Endothelial cell of umbilical vein (primary cell): ENCODE results near the gene DUSP5. TPM values are rescaled to one million over a fixed set of nuclear protein-coding genes. Genes with fewer than 3 reads are reported as not detected.
A peak's percentile ranks its signal among the peaks of the same experiment; 100 is the strongest.

ENCODE experiments used
- BruUV-seq: library from RNA; stranded (reverse); fragments of 400-500 nt; replicated peaks from 2 replicates; lab custom pipeline; 2021; lab: Mats Ljungman, UMichigan
- CTCF ChIA-PET: fragments of 300-600, 350-600 bp; sonication (Branson Sonifier 250); formaldehyde crosslinking; loops from one replicate; lab custom pipeline; 2021; ENCODE audit warnings: antibody characterized with exemption, inconsistent platforms; lab: Charles Lee
- POLR2A ChIA-PET: fragments of 300-600, 350-600 bp; sonication (Branson Sonifier 250); formaldehyde crosslinking; loops from one replicate; lab custom pipeline; 2021; ENCODE audit warnings: antibody characterized with exemption, inconsistent platforms; lab: Charles Lee
- DNase-seq: peaks from one replicate; pipeline ENCODE4 v3.0.0-alpha.2; 2011; ENCODE audit warnings: low read depth, low spot score
- FAIRE-seq: peaks from 2 replicates; lab custom pipeline; 2011; peaks lifted over from hg19 to GRCh38; lab: Jason Lieb, UNC
- H2AFZ ChIP-seq: 2 replicates; pipeline ENCODE4 v1.6.0; 2012; ENCODE audit warnings: low read depth, low read length, control low read depth, inconsistent platforms
- H3K27ac ChIP-seq: 2 replicates; pipeline ENCODE4 v1.5.1; 2011; ENCODE audit warnings: low read depth, mild to moderate bottlenecking, control low read depth, low read length, moderate library complexity; ENCODE audit not compliant: insufficient read depth
- H3K27me3 ChIP-seq, 2 experiments: 2 replicates each; pipeline versions ENCODE4 v1.6.0 to v1.6.1; 2011; ENCODE audit warnings: low read length in 2 of 2, mixed read lengths in 1 of 2; ENCODE audit not compliant: control insufficient read depth in 2 of 2, insufficient read depth in 2 of 2
- H3K36me3 ChIP-seq, 2 experiments: 2 replicates in 1 of 2; 3 replicates in 1 of 2; pipeline ENCODE4 v1.5.1; 2011; ENCODE audit warnings: low read length in 2 of 2, mild to moderate bottlenecking in 1 of 2, moderate library complexity in 1 of 2; ENCODE audit not compliant: control insufficient read depth in 2 of 2, insufficient read depth in 2 of 2; ENCODE audit errors: extremely low read depth in 1 of 2
- H3K4me1 ChIP-seq: 3 replicates; pipeline ENCODE4 v1.5.1; 2011; ENCODE audit warnings: mild to moderate bottlenecking, low read length; ENCODE audit not compliant: control insufficient read depth, insufficient read depth; ENCODE audit errors: extremely low read depth
- H3K4me2 ChIP-seq: 2 replicates; pipeline ENCODE4 v1.6.1; 2011; ENCODE audit warnings: low read length, control low read depth, mixed read lengths; ENCODE audit not compliant: insufficient read depth
- H3K4me3 ChIP-seq, 3 experiments: fragments of 200-600 bp in 1 of 3; sonication (generic), shearing (Covaris generic) in 1 of 3; replicated peaks in 1 of 3; 2 replicates each; pipeline ENCODE4 v1.5.1; 2011 to 2016; ENCODE audit warnings: control low read depth in 3 of 3, low read length in 3 of 3, mild to moderate bottlenecking in 2 of 3, inconsistent platforms in 1 of 3, low read depth in 1 of 3, moderate library complexity in 1 of 3; ENCODE audit not compliant: insufficient read depth in 1 of 3
- H3K79me2 ChIP-seq: 2 replicates; pipeline ENCODE4 v1.6.0; 2012; ENCODE audit warnings: low read length, inconsistent platforms; ENCODE audit not compliant: control insufficient read depth, insufficient read depth
- H3K9ac ChIP-seq: replicated peaks from 2 replicates; pipeline ENCODE3; 2011; ENCODE audit warnings: low read length, control low read depth; ENCODE audit not compliant: insufficient read depth; ENCODE audit errors: extremely low read depth
- H3K9me1 ChIP-seq: replicated peaks from 3 replicates; pipeline ENCODE4 v1.6.0; 2011; ENCODE audit warnings: mild to moderate bottlenecking, low read length; ENCODE audit not compliant: control insufficient read depth, insufficient read depth; ENCODE audit errors: extremely low read depth
- H3K9me3 ChIP-seq: replicated peaks from 2 replicates; pipeline ENCODE4 v1.5.1; 2012; ENCODE audit warnings: low read length, inconsistent platforms; ENCODE audit not compliant: control insufficient read depth, insufficient read depth
- H4K20me1 ChIP-seq: replicated peaks from 2 replicates; pipeline ENCODE3; 2011; ENCODE audit warnings: mild to moderate bottlenecking, low read length; ENCODE audit not compliant: control insufficient read depth, insufficient read depth; ENCODE audit errors: extremely low read depth
- CTCF ChIP-seq, 2 donors: IDR thresholded peaks; 1 replicate in 1 of 2; 2 replicates in 1 of 2; pipeline ENCODE4 v1.5.1; 2011; ENCODE audit warnings: low read length in 2 of 2, mild to moderate bottlenecking in 2 of 2, moderate library complexity in 2 of 2, control low read depth in 1 of 2, inconsistent platforms in 1 of 2, low read depth in 1 of 2; ENCODE audit not compliant: insufficient read depth in 1 of 2; ENCODE audit errors: extremely low read depth in 1 of 2
- FOS ChIP-seq: IDR thresholded peaks from 2 replicates; pipeline ENCODE4 v1.6.1; 2011; ENCODE audit warnings: mild to moderate bottlenecking, low read length, moderate library complexity, borderline replicate concordance; ENCODE audit not compliant: insufficient read depth
- GATA2 ChIP-seq: IDR thresholded peaks from 2 replicates; pipeline ENCODE4 v1.7.0; 2011; ENCODE audit warnings: low read depth, mild to moderate bottlenecking, moderate library complexity, mixed read lengths, low read length; ENCODE audit not compliant: insufficient read length, insufficient read depth
- JUN ChIP-seq: IDR thresholded peaks from 2 replicates; pipeline ENCODE4 v1.6.1; 2011; ENCODE audit warnings: borderline replicate concordance, low read depth; ENCODE audit not compliant: insufficient read length, insufficient read depth
- MAX ChIP-seq: IDR thresholded peaks from 2 replicates; pipeline ENCODE4 v1.6.1; 2011; ENCODE audit not compliant: insufficient read depth, insufficient read length
- POLR2AphosphoS5 ChIP-seq: IDR thresholded peaks from 2 replicates; pipeline ENCODE4 v1.6.1; 2012; ENCODE audit warnings: low read depth, mild to moderate bottlenecking, control low read depth, low read length, moderate library complexity; ENCODE audit not compliant: insufficient read depth
- dilution Hi-C: fragments of 300-500 bp; cut with MboI; formaldehyde crosslinking; loops from one replicate; pipeline ENCODE4 v1.15.0; 2019; ENCODE audit warnings: low sequenced_read_pairs; ENCODE audit not compliant: extremely low pct_ligation_motif_present
- intact Hi-C: fragments of 100-400 bp; cut with micrococcal nuclease; formaldehyde crosslinking; loops from one replicate; pipeline ENCODE4 v1.10.0; 2022
- polyA plus RNA-seq, 4 experiments: library from polyadenylated mRNA; depleted of rRNA in 3 of 4; stranded (reverse) in 3 of 4; unstranded in 1 of 4; fragments of >200 nt; gene quantifications; 2 replicates each; pipeline versions ENCODE4 v1.2.1 to v1.2.3, GENCODE V29; 2011 to 2012; ENCODE audit warnings: missing spikeins in 1 of 4
- total RNA-seq: library from RNA; stranded (reverse); gene quantifications from 2 replicates; pipeline ENCODE4 v1.2.3, GENCODE V29; 2021

Gene DUSP5
- total and polyA plus RNA-seq, 2 donors (not counting 3 experiments of a cell fraction or from before 2014, with no cell fraction given): 12.2 to 25.2 TPM

GRCh38 chr10:110546499-110547110 is 48.9 kb downstream of the DUSP5 start:
- TF ChIP-seq FOS (no peak), GATA2 (no peak), MAX (no peak)
- no peak for DNase-seq
- Histone ChIP-seq H4K20me1 (no peaks in the 10 kb centered on the region), H3K9me3 (no peaks in the 10 kb centered on the region), H3K9ac (no peak overlapping the region), H3K9me1 (no peaks in the 10 kb centered on the region), H3K4me1 (peaks cover 13% of the 10 kb centered on the region), H3K27me3 (peaks cover 0 to 4% of the 10 kb centered on the region in 2 experiments), H3K4me2 (no peak overlapping the region), H3K36me3 (no peaks in the 10 kb centered on the region), H3K4me3 (no peak overlapping the region), H2AFZ (no peak overlapping the region), H3K79me2 (no peaks in the 10 kb centered on the region), H3K27ac (no peak overlapping the region)
- BruUV-seq: no TSS peak
- CTCF ChIA-PET: interaction anchor here (0.6 to 5.2 kb wide), 38 partner anchors 10 to 1591 kb away, joined by 3 to 95 read pairs (median 4); partner anchors contain the start of gene SMNDC1
- POLR2A ChIA-PET: interaction anchor here (1.0 to 1.3 kb wide), 3 partner anchors 48 to 242 kb away, joined by 3 read pairs; partner anchors contain the start of gene SMNDC1
- intact Hi-C loops: loop anchor here (1.0 kb wide), 7 partner anchors 49 to 240 kb away; partner anchors contain the start of gene DUSP5
- dilution Hi-C loops: no loop called here
- no peak for FAIRE-seq

- TF ChIP-seq FOS (no peak), POLR2AphosphoS5 (no peak), CTCF (IDR thresholded peaks at IDR 0.05; ENCODE audit: extremely low read depth in 1 of 2, insufficient read depth in 1 of 2, low read depth in 1 of 2, low read length in 2 of 2) (peak; percentile 63 to 68), JUN (no peak), MAX (no peak)
- DNase-seq (peak; percentile 61), FAIRE-seq (peak; percentile 86)
- BruUV-seq: no TSS peak
- H3K4me1 ChIP-seq: peaks cover 13% of the 10 kb centered on the region
- intact Hi-C loops (loop anchor here (1.0 kb wide), 7 partner anchors 50 to 241 kb away; partner anchors contain the start of gene DUSP5), dilution Hi-C loops (no loop called here)
- H3K9me3 ChIP-seq: no peaks in the 10 kb centered on the region
- no peak overlapping the region for H3K4me2 ChIP-seq
- no peaks in the 10 kb centered on the region for H3K9me1 ChIP-seq
- POLR2A ChIA-PET: interaction anchor here (1.0 to 1.3 kb wide), 3 partner anchors 49 to 242 kb away, joined by 3 read pairs; partner anchors contain the start of gene SMNDC1
- H4K20me1 ChIP-seq: no peaks in the 10 kb centered on the region
- H3K27me3 ChIP-seq: peaks cover 1 to 4% of the 10 kb centered on the region in 2 experiments
- no peak overlapping the region for H2AFZ ChIP-seq
- CTCF ChIA-PET: interaction anchor here (0.6 to 5.2 kb wide), 40 partner anchors 11 to 1590 kb away, joined by 3 to 95 read pairs (median 5); partner anchors contain the start of gene SMNDC1
- no peaks in the 10 kb centered on the region for H3K36me3 ChIP-seq
- no peaks in the 10 kb centered on the region for H3K79me2 ChIP-seq
- no peak overlapping the region for H3K4me3 ChIP-seq
- H3K9ac ChIP-seq: no peak overlapping the region
- no peak overlapping the region for H3K27ac ChIP-seq
These were observed 49.5 kb downstream of the DUSP5 start for GRCh38 chr10:110547139-110547761.
